ENCODE measurements around the gene C1D. TPM values are rescaled to one million over a fixed set of nuclear protein-coding genes. Genes with fewer than 3 reads are reported as not detected.

C1D gene
- 24.1 and 27.0 TPM in 2 replicates for total RNA-seq

GRCh38 chr2:68062680-68063387 is at the start of gene C1D:
C1D (minus strand) TSS chr2:68063004; CDS start chr2:68047310, 15,694 bp downstream.
- intact Hi-C loops (cut with micrococcal nuclease): loop anchor here (1.0 to 10.0 kb wide), 4 partner anchors 27 to 668 kb away; partner anchors contain the start of genes ETAA1, PNO1 and PPP3R1

- intact Hi-C loops (cut with micrococcal nuclease): no loop called here
These were observed 47.3 kb upstream of the C1D start for GRCh38 chr2:68110102-68110501.

- intact Hi-C loops (cut with micrococcal nuclease): no loop called here
These were observed 45.3 kb upstream of the C1D start for GRCh38 chr2:68108120-68108519.

- intact Hi-C loops (cut with micrococcal nuclease): no loop called here
These were observed 44.7 kb upstream of the C1D start for GRCh38 chr2:68107475-68107874.

GRCh38 chr2:68104111-68104835 is 41.5 kb upstream of the C1D start:
- intact Hi-C loops (cut with micrococcal nuclease): no loop called here

- intact Hi-C loops (cut with micrococcal nuclease): no loop called here
These were observed 40.9 kb upstream of the C1D start for GRCh38 chr2:68103709-68104055.

- intact Hi-C loops (cut with micrococcal nuclease): no loop called here
These were observed 40.4 kb upstream of the C1D start for GRCh38 chr2:68103030-68103708.

GRCh38 chr2:68100189-68100588 is 37.4 kb upstream of the C1D start:
- intact Hi-C loops (cut with micrococcal nuclease): no loop called here

GRCh38 chr2:68099260-68099659 is 36.5 kb upstream of the C1D start:
- intact Hi-C loops (cut with micrococcal nuclease): no loop called here

- intact Hi-C loops (cut with micrococcal nuclease): no loop called here
These were observed 35.5 kb upstream of the C1D start for GRCh38 chr2:68098291-68098797.

- intact Hi-C loops (cut with micrococcal nuclease): no loop called here
These were observed 31.3 kb upstream of the C1D start for GRCh38 chr2:68094111-68094510.

GRCh38 chr2:68093634-68094033 is 30.8 kb upstream of the C1D start:
- intact Hi-C loops (cut with micrococcal nuclease): no loop called here

- intact Hi-C loops (cut with micrococcal nuclease): no loop called here
These were observed 28.7 kb upstream of the C1D start for GRCh38 chr2:68091439-68092034.

GRCh38 chr2:68089961-68090360 is 27.2 kb upstream of the C1D start:
- intact Hi-C loops (cut with micrococcal nuclease): loop anchor here (1.0 kb wide), 1 partner anchor 28 kb away; no protein-coding TSS in a partner anchor

- intact Hi-C loops (cut with micrococcal nuclease): no loop called here
These were observed 26.1 kb upstream of the C1D start for GRCh38 chr2:68088940-68089339.

- intact Hi-C loops (cut with micrococcal nuclease): no loop called here
These were observed 23.4 kb upstream of the C1D start for GRCh38 chr2:68086166-68086565.

- intact Hi-C loops (cut with micrococcal nuclease): no loop called here
These were observed 20.5 kb upstream of the C1D start for GRCh38 chr2:68083346-68083745.

GRCh38 chr2:68074050-68074449 is 11.2 kb upstream of the C1D start:
- intact Hi-C loops (cut with micrococcal nuclease): no loop called here

- intact Hi-C loops (cut with micrococcal nuclease): loop anchor here (1.0 to 10.0 kb wide), 2 partner anchors 93 to 669 kb away; partner anchors contain the start of genes ETAA1 and PNO1
These were observed 1.2 kb upstream of the C1D start for GRCh38 chr2:68063797-68064646.

- intact Hi-C loops (cut with micrococcal nuclease): loop anchor here (10.0 kb wide), 1 partner anchor 666 kb away; the partner anchor contains the start of gene ETAA1
These were observed 2.2 kb downstream of the C1D start for GRCh38 chr2:68060652-68061051.
